WTC11 (cell line): ENCODE results near the gene GALNT13.

ENCODE experiments used
- CTCF ChIP-seq: fragments of 200-600 bp; IDR thresholded peaks from 2 replicates; pipeline ENCODE4 v1.8.0; 2022; ENCODE audit warnings: antibody characterized with exemption
- HMGA2 ChIP-seq: fragments of 250-450 bp; sonication (Bioruptor Pico); IDR thresholded peaks from 2 replicates; pipeline ENCODE4 v1.4.0; 2021; ENCODE audit warnings: mild to moderate bottlenecking, moderate library complexity
- JUN ChIP-seq: sonication (generic); formaldehyde crosslinking; IDR thresholded peaks from 2 replicates; pipeline ENCODE4 v1.8.0; 2023; ENCODE audit warnings: mild to moderate bottlenecking, missing genetic modification reagents
- NR1H2 ChIP-seq: sonication (generic); formaldehyde crosslinking; IDR thresholded peaks from 2 replicates; pipeline ENCODE4 v1.9.0; 2021; ENCODE audit warnings: mild to moderate bottlenecking, moderate library complexity, missing genetic modification reagents
- ZNF138 ChIP-seq: sonication (generic); formaldehyde crosslinking; conservative IDR thresholded peaks from 2 replicates; pipeline ENCODE4 v1.8.1; 2022; ENCODE audit warnings: mild to moderate bottlenecking, moderate library complexity, missing genetic modification reagents
- TF ChIP-seq, protein P1 (sequence below): sonication (generic); formaldehyde crosslinking; IDR thresholded peaks from 2 replicates; pipeline ENCODE4 v1.8.0; 2022; ENCODE audit warnings: mild to moderate bottlenecking, missing genetic modification reagents

DNA sequence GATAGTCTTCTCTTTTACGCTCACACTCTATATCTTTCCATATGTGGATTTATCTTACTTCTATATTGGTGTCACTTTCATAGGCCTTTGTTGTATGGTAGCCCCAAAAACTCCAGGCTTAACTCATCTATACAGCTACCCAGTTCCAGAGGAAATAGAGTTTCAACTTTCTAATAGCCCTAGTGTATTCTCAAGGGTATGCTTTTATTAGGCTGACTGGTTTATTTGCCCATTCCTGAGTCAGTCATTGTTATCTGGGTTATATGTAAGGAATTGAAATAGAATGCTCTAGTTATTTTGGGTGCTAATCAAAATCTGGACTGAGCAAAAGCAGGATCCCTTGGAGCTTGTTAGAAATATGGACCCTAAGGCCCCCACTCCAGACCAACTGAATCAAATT is 519.3 kb downstream of the GALNT13 start:
- no peak for TF ChIP-seq CTCF
- TF ChIP-seq, protein P1, sequence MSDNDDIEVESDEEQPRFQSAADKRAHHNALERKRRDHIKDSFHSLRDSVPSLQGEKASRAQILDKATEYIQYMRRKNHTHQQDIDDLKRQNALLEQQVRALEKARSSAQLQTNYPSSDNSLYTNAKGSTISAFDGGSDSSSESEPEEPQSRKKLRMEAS (CRISPR knock-in tag): no peak
- TF ChIP-seq ZNF138 (CRISPR knock-in tag): no peak
- no peak for TF ChIP-seq HMGA2
- no peak for TF ChIP-seq NR1H2 (CRISPR knock-in tag)
- TF ChIP-seq JUN (CRISPR knock-in tag): no peak
